GM21423 (cell line): ENCODE results near the gene HPDL.
"Not testable (repeated sequence)": the region's sequence is repeated elsewhere in the genome, so short reads cannot be mapped to it uniquely, and the experiment has no call there.

ENCODE experiments used
- ATAC-seq: cut with Tn5 transposase; IDR thresholded peaks from one replicate; pipeline ENCODE4 v1.9.1; 2021; ENCODE audit warnings: mild to moderate bottlenecking, moderate library complexity; ENCODE audit not compliant: unreplicated experiment

The HPDL gene

GRCh38 chr1:45348966-45349677 lies 22.4 kb downstream of the HPDL start:
- no peak for ATAC-seq

- no peak for ATAC-seq
These were observed 24.8 kb downstream of the HPDL start for GRCh38 chr1:45351508-45351907.

- no peak for ATAC-seq
These were observed 27.0 kb downstream of the HPDL start for GRCh38 chr1:45353685-45354084.

- no peak for ATAC-seq
These were observed 28.1 kb downstream of the HPDL start for GRCh38 chr1:45354838-45355237.

GRCh38 chr1:45355683-45356082 lies 29.0 kb downstream of the HPDL start:
- no peak for ATAC-seq

GRCh38 chr1:45356186-45356585 lies 29.5 kb downstream of the HPDL start:
- no peak for ATAC-seq

GRCh38 chr1:45359882-45360513 lies 33.3 kb downstream of the HPDL start:
- ATAC-seq = no peak

- ATAC-seq = not testable (repeated sequence)
These were observed 34.3 kb downstream of the HPDL start for GRCh38 chr1:45360981-45361380.

- ATAC-seq = no peak
These were observed 37.6 kb downstream of the HPDL start for GRCh38 chr1:45364294-45364693.

- no peak for ATAC-seq
These were observed 38.4 kb downstream of the HPDL start for GRCh38 chr1:45365051-45365450.

- ATAC-seq = peak; percentile 69
These were observed 43.9 kb downstream of the HPDL start for GRCh38 chr1:45370575-45370974.

GRCh38 chr1:45373573-45373972 lies 46.9 kb downstream of the HPDL start:
- no peak for ATAC-seq

GRCh38 chr1:45375104-45376090 lies 48.7 kb downstream of the HPDL start:
- no peak for ATAC-seq

GRCh38 chr1:45378184-45378583 lies 51.5 kb downstream of the HPDL start:
- ATAC-seq = no peak
